Hair follicle dermal papilla cell (primary cell): ENCODE results near the gene DYNLRB1. TPM values are rescaled to one million over a fixed set of nuclear protein-coding genes. Genes with fewer than 3 reads are reported as not detected.

Experiments used
- small RNA-seq: library from RNA; depleted of rRNA; stranded (forward); fragments of <200 nt; gene quantifications from one replicate; pipeline ENCODE3, GENCODE V24; 2012
- total RNA-seq: library from RNA; depleted of rRNA; stranded (reverse); fragments of >200 nt; gene quantifications from 2 replicates; pipeline ENCODE4 v1.2.3, GENCODE V29; 2012

Gene DYNLRB1
- total RNA-seq: 64.6 and 102 TPM in 2 replicates

GRCh38 chr20:34516247-34517113, at the start of gene DYNLRB1:
Gene DYNLRB1 (plus strand): TSS chr20:34516422. CDS start chr20:34516459, 37 bp downstream.

GRCh38 chr20:34558320-34559218, 42.3 kb downstream of the DYNLRB1 start, which contains the start of gene MAP1LC3A:
Gene MAP1LC3A (plus strand): TSS chr20:34558718. CDS start chr20:34558869, 151 bp downstream.

Small RNA genes within 50 kb of the gene (small RNA-seq; reads per million reads assigned to genes)
- gene RF00019: not detected

Other genes starting within 250 kb of the DYNLRB1 start
- gene AHCY, start 213.1 kb upstream of the DYNLRB1 start, total RNA-seq: 123 and 135 TPM in 2 replicates
- 75.5 and 81.9 TPM in 2 replicates for gene ITCH, start 153.1 kb upstream of the DYNLRB1 start, total RNA-seq
- gene MAP1LC3A, start 42.3 kb downstream of the DYNLRB1 start, total RNA-seq: 36.2 and 49.1 TPM in 2 replicates
- gene PIGU, start 160.7 kb downstream of the DYNLRB1 start, total RNA-seq: 8.8 and 12.6 TPM in 2 replicates
- 4.7 and 6.2 TPM in 2 replicates for gene TP53INP2, start 187.9 kb downstream of the DYNLRB1 start, total RNA-seq